Osteocyte (in vitro differentiated cells): ENCODE data around the gene LRRTM2. TPM values are rescaled to one million over a fixed set of nuclear protein-coding genes. Genes with fewer than 3 reads are reported as not detected.

ENCODE experiments used
- DNase-seq: peaks from one replicate; pipeline ENCODE4 v3.0.0; 2021; ENCODE audit warnings: mixed read lengths; ENCODE audit not compliant: unreplicated experiment; ENCODE audit errors: extremely low spot score
- H3K27ac Mint-ChIP-seq: one replicate; pipeline ENCODE4 v1.8.0; 2021; ENCODE audit warnings: mild to moderate bottlenecking, mixed read lengths; ENCODE audit not compliant: unreplicated experiment
- H3K27me3 Mint-ChIP-seq: one replicate; pipeline ENCODE4 v1.8.0; 2021; ENCODE audit warnings: mixed read lengths; ENCODE audit not compliant: unreplicated experiment
- H3K36me3 Mint-ChIP-seq: one replicate; pipeline ENCODE4 v1.8.0; 2021; ENCODE audit warnings: mixed read lengths; ENCODE audit not compliant: unreplicated experiment
- H3K4me1 Mint-ChIP-seq: one replicate; pipeline ENCODE4 v1.8.0; 2021; ENCODE audit warnings: mixed read lengths; ENCODE audit not compliant: unreplicated experiment
- H3K4me3 Mint-ChIP-seq: one replicate; pipeline ENCODE4 v1.8.0; 2021; ENCODE audit warnings: mild to moderate bottlenecking, moderate library complexity, mixed read lengths; ENCODE audit not compliant: unreplicated experiment
- H3K9me3 Mint-ChIP-seq: one replicate; pipeline ENCODE4 v1.8.0; 2021; ENCODE audit warnings: mixed read lengths; ENCODE audit not compliant: unreplicated experiment
- CTCF ChIP-seq: fragments of 200-600 bp; sonication (generic); IDR thresholded peaks from 2 replicates; pipeline ENCODE4 v1.5.0; 2021; ENCODE audit warnings: antibody characterized with exemption, mild to moderate bottlenecking, moderate library complexity
- total RNA-seq: library from RNA; stranded (reverse); gene quantifications from 2 replicates; pipeline ENCODE4 v1.2.1, GENCODE V29; 2021

The LRRTM2 gene
- total RNA-seq, 1 donor from 2014 or later = not detected

GRCh38 chr5:138833726-138834480, 41.2 kb downstream of the LRRTM2 start:
- no peaks in the 10 kb centered on the region for H3K9me3 Mint-ChIP-seq
- peaks cover 26% of the 10 kb centered on the region for H3K4me1 Mint-ChIP-seq
- no peak overlapping the region for H3K4me3 Mint-ChIP-seq
- no peak overlapping the region for H3K27ac Mint-ChIP-seq
- H3K36me3 Mint-ChIP-seq = peaks cover 16% of the 10 kb centered on the region
- TF ChIP-seq CTCF = no peak
- no peak for DNase-seq
- H3K27me3 Mint-ChIP-seq = no peaks in the 10 kb centered on the region

DNA sequence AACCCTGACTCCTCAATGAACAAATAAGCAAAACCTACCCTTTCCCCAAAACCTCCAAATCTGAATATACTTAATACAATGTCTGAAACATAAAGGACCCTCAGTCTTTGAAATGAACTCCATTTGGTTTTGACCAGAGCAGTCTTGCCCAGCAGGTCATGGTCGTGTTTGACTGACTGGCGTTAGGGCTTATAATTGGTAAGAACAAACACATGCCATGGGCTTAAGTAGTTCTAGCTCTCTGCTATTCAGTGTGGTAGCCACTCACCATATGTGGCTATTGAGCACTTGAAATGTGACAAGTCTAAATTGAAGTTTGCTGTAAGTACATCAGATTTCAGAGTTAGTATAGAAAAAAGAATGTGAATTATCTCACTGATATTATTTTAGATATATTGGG, 42.1 kb downstream of the LRRTM2 start:
- Mint-ChIP-seq H3K4me3 (no peak overlapping the region), H3K27me3 (no peaks in the 10 kb centered on the region), H3K36me3 (peaks cover 24% of the 10 kb centered on the region), H3K27ac (no peak overlapping the region), H3K9me3 (no peaks in the 10 kb centered on the region), H3K4me1 (peaks cover 27% of the 10 kb centered on the region)
- no peak for TF ChIP-seq CTCF
- no peak for DNase-seq

DNA sequence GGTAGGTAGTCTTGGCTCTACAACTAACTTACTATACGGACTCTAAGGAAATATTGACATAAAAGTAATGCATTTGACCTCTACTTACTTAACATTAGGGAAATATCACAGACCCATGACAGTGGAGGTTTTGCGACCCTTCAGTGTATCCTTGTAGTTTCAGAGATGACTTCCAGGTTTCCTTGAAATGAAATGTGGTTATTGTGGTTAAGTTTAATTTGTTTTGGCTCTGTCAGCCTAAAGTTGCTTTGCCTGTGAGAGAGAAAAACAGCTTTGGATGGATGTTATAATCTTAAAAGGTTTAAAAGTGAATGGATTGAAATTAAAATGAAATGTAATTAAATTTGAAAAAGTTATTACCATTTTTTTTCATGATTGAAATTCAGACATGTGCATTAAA, 42.9 kb downstream of the LRRTM2 start:
- Mint-ChIP-seq H3K4me1 (peaks cover 27% of the 10 kb centered on the region), H3K36me3 (peaks cover 32% of the 10 kb centered on the region), H3K9me3 (no peaks in the 10 kb centered on the region), H3K4me3 (no peak overlapping the region), H3K27ac (no peak overlapping the region), H3K27me3 (no peaks in the 10 kb centered on the region)
- TF ChIP-seq CTCF = no peak
- DNase-seq = no peak

GRCh38 chr5:138831703-138832102, 43.4 kb downstream of the LRRTM2 start:
- DNase-seq = no peak
- Mint-ChIP-seq H3K36me3 (peaks cover 31% of the 10 kb centered on the region), H3K9me3 (no peaks in the 10 kb centered on the region), H3K27me3 (no peaks in the 10 kb centered on the region), H3K27ac (no peak overlapping the region), H3K4me3 (no peak overlapping the region), H3K4me1 (peaks cover 27% of the 10 kb centered on the region)
- no peak for TF ChIP-seq CTCF

GRCh38 chr5:138829341-138829740, 45.8 kb downstream of the LRRTM2 start:
- no peak overlapping the region for H3K27ac Mint-ChIP-seq
- peaks cover 27% of the 10 kb centered on the region for H3K4me1 Mint-ChIP-seq
- no peaks in the 10 kb centered on the region for H3K27me3 Mint-ChIP-seq
- H3K36me3 Mint-ChIP-seq = peaks cover 39% of the 10 kb centered on the region
- no peak overlapping the region for H3K4me3 Mint-ChIP-seq
- H3K9me3 Mint-ChIP-seq = no peaks in the 10 kb centered on the region
- no peak for DNase-seq
- TF ChIP-seq CTCF = no peak
